DOHH2 (cell line): ENCODE measurements around the gene CLCNKA.

Experiments used
- EZH2phosphoT487 ChIP-seq: fragments of 200-600 bp; sonication (generic); IDR thresholded peaks from 2 replicates; pipeline ENCODE4 v1.6.1; 2017; ENCODE audit warnings: borderline replicate concordance, mild to moderate bottlenecking, antibody characterized with exemption, low read length, moderate library complexity, mixed read lengths
- TF ChIP-seq, protein P1 (sequence below): fragments of 200-600 bp; sonication (generic); IDR thresholded peaks from one replicate; pipeline ENCODE4 v1.5.1; 2014; ENCODE audit warnings: antibody characterized with exemption, mild to moderate bottlenecking, low read depth, low read length; ENCODE audit not compliant: poor library complexity, severe bottlenecking

DNA sequence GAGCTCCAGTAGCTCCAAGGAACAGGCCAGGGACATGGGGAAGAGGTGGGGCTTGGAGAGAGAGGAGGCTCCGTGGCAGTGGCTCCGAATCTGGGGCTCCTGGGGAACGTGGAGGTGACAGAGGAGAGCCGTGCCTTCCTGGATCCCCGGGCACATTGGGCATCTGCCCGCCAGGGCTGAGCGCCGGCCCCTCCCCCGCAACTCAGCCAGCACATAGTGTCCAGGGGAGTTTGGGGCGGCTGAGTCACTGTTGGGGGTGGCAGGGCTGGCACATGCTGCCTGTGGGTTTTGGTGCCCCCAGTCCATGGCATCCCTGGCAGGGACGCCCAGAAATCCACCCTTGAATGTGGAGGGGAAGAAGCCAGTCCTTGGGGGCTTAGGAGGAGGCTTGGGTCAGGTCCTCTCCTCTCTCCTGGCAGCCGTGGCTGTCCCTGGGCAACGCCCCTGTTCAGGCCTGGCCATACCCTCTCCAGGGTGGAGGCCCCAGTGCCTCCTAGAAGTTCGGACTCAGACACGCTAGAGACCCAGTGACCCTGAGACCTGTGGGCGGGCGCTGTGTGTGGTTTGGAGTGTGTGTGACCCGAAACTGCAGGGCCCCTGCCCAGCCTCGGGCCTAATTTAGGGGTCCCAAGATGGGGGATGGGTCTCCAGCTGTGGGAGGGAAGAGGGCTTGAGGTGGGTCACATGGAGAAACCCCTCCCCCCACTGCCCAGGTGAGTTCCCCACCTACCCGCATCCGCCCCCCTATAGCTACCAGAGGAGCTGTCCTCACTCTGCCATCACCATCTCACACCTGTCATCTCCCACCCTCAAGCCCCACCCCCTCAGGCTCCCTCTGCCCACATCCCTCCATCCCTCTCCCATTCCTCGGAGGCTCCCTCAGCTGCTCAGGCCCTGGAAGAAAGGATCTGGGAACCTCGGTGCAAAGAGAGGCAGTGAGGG lies 5.6 kb upstream of the CLCNKA start:
- TF ChIP-seq, protein P1, sequence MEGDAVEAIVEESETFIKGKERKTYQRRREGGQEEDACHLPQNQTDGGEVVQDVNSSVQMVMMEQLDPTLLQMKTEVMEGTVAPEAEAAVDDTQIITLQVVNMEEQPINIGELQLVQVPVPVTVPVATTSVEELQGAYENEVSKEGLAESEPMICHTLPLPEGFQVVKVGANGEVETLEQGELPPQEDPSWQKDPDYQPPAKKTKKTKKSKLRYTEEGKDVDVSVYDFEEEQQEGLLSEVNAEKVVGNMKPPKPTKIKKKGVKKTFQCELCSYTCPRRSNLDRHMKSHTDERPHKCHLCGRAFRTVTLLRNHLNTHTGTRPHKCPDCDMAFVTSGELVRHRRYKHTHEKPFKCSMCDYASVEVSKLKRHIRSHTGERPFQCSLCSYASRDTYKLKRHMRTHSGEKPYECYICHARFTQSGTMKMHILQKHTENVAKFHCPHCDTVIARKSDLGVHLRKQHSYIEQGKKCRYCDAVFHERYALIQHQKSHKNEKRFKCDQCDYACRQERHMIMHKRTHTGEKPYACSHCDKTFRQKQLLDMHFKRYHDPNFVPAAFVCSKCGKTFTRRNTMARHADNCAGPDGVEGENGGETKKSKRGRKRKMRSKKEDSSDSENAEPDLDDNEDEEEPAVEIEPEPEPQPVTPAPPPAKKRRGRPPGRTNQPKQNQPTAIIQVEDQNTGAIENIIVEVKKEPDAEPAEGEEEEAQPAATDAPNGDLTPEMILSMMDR, result no peak
- no peak for TF ChIP-seq EZH2phosphoT487
